Peyer's patch (tissue), 4 donors: ENCODE measurements around the gene SASH1.

Source experiments
- POLR2A ChIP-seq, 2 donors: fragments of 450-650 bp; IDR thresholded peaks; one replicate each; pipeline ENCODE4 v1.5.1; 2017; ENCODE audit warnings: antibody characterized with exemption in 2 of 2, mild to moderate bottlenecking in 2 of 2, moderate library complexity in 2 of 2
- TF ChIP-seq, protein P1 (sequence below), 6 experiments: fragments of 450-650 bp in 4 of 6; fragments of 200-600 bp in 2 of 6; sonication (generic) in 1 of 6; IDR thresholded peaks; one replicate each; pipeline ENCODE4 v1.5.1; 2017 to 2019; ENCODE audit warnings: antibody characterized with exemption in 6 of 6, mild to moderate bottlenecking in 3 of 6, moderate library complexity in 1 of 6

- TF ChIP-seq, protein P1, sequence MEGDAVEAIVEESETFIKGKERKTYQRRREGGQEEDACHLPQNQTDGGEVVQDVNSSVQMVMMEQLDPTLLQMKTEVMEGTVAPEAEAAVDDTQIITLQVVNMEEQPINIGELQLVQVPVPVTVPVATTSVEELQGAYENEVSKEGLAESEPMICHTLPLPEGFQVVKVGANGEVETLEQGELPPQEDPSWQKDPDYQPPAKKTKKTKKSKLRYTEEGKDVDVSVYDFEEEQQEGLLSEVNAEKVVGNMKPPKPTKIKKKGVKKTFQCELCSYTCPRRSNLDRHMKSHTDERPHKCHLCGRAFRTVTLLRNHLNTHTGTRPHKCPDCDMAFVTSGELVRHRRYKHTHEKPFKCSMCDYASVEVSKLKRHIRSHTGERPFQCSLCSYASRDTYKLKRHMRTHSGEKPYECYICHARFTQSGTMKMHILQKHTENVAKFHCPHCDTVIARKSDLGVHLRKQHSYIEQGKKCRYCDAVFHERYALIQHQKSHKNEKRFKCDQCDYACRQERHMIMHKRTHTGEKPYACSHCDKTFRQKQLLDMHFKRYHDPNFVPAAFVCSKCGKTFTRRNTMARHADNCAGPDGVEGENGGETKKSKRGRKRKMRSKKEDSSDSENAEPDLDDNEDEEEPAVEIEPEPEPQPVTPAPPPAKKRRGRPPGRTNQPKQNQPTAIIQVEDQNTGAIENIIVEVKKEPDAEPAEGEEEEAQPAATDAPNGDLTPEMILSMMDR (IDR thresholded peaks at IDR 0.05), result no peak
- TF ChIP-seq POLR2A (IDR thresholded peaks at IDR 0.05), result no peak
These were observed 97.4 kb downstream of the SASH1 start for GRCh38 chr6:148440016-148440415.
